HG03139 (cell line): ENCODE data around the gene ATXN1.
"Not testable (repeated sequence)": the region's sequence is repeated elsewhere in the genome, so short reads cannot be mapped to it uniquely, and the experiment has no call there.

Experiments
- ATAC-seq: cut with Tn5 transposase; IDR thresholded peaks from one replicate; pipeline ENCODE4 v1.9.1; 2021; ENCODE audit not compliant: unreplicated experiment

ATXN1 gene

GRCh38 chr6:16378360-16378759 is 382.9 kb downstream of the ATXN1 start:
- not testable (repeated sequence) for ATAC-seq

DNA sequence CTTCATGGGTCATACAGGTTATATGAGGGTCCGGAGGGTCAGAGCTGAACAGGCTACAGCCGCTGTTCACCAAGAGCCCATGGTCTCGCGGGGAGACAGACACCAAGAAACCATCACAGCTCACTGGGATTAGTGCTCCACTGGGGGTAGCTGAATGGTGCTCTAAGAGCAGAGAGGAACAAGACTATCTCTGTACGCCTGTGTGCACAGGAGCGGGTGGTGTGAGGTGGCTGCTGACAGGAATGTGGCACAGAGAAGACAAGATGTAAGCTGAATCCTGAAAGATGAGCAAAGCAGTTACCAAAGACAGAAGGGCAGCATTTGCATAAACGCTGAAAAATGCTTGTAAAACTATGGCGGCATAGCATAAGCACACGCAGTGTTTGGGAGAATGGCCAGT is 383.8 kb downstream of the ATXN1 start:
- no peak for ATAC-seq

- no peak for ATAC-seq
Observed at GRCh38 chr6:16375843-16376242, 385.4 kb downstream of the ATXN1 start.

DNA sequence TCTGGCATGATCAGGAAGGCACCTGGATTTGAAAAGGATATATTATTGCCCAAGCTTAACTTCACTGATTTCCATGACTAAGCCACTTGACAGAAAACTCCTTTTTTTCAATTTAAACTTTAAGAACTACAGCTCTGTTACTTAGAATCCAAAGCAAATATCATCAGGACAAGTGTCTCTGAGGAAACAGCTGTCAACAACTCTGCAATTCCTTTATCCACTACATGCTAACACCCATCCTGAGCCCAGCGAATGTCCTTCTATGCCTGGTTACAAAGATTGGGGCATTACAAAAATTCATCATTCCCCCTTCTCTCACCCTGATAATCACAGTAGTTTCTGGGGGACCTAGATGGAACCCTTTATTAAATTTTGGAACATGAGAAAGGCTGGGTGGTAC is 386.1 kb downstream of the ATXN1 start:
- no peak for ATAC-seq

DNA sequence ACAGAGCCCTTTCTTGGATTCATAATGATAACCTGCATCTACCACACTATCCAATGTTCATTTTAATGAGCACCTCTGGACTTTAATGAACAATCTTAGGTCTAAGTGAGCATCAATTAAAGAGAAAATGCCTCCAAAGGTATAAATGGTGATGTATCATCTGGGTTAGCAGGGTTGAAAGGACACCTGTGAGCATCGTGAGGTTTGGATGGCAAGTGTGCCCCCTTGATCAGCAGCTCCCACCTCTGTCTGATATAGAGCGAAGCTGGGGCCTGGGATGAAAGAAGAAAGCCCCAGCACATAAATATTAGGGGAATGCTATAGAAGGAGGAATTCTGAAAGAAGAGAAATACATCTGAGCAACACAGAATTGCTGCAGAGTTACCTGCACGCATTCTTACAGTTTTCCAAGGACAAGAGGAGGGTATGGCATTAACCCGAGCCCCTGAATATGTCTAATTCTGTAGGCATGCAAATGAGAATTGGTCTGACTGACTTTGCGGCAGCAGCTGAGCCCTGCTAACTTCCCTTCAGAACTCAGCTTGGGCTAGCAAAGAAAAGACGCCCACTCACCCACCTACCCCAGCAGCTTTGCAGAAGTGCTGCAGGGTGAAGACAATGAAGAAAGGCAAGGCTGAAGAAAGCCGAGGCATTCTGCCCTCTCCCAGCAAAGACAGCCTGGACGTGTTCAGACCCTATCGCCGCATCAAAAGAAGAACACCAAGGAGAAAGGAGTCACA is 386.6 kb downstream of the ATXN1 start:
- ATAC-seq = no peak

GRCh38 chr6:16374016-16374415 is 387.2 kb downstream of the ATXN1 start:
- ATAC-seq = no peak

DNA sequence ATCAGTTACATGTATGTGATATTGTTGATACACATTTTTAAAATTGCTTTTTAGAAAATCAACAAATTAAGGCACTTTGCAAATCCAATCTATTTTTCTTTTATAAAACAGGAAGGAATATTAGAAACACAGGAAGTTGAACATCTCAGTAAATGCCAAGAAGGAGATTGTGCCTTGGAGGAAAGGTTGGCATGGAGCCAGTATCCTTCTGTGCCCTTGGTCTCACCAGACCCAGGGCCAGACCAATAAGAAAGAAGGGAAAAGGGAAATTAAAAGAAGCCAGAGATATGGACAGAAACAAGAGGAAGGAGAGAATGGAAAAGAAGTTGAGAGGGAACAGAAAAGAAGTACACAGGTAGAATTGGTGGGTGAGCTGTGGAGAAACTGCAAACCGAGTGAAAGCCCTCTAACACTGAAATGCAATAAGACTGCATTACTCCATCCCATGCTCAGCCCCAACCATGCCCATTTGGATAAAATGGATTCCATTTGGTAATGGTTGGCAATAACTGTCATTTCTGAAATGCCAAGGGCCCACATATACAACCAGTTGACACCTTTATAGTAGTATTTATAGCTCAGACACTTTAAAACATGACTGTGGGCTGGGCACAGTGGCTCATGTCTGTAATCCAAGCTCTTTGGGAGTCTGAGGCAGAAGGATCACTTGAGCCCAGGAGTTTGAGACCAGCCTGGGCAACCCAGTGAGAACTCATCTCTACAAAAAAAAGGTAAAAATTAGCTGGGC is 389.1 kb downstream of the ATXN1 start:
- ATAC-seq = no peak

GRCh38 chr6:16371401-16371800 is 389.9 kb downstream of the ATXN1 start:
- no peak for ATAC-seq

DNA sequence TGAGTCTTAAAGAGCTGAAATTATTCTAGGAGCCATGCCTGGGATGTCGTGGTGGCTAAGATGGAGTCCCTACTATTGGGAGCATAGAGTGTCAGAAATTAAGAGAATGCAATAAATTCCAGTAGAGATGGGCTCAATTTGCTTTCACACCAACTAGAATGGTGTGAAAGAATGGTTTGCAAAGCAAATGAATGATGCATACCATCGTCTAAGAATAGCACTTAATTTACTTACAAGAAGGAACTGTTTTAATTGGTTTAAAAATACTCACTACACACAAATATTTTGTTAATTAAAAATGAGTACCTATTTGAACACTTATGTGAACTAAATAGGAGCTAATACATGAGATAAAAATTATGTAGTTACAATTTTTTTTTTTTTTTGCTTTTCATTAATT is 390.3 kb downstream of the ATXN1 start:
- ATAC-seq = no peak

GRCh38 chr6:16369989-16370388 is 391.3 kb downstream of the ATXN1 start:
- ATAC-seq = no peak

DNA sequence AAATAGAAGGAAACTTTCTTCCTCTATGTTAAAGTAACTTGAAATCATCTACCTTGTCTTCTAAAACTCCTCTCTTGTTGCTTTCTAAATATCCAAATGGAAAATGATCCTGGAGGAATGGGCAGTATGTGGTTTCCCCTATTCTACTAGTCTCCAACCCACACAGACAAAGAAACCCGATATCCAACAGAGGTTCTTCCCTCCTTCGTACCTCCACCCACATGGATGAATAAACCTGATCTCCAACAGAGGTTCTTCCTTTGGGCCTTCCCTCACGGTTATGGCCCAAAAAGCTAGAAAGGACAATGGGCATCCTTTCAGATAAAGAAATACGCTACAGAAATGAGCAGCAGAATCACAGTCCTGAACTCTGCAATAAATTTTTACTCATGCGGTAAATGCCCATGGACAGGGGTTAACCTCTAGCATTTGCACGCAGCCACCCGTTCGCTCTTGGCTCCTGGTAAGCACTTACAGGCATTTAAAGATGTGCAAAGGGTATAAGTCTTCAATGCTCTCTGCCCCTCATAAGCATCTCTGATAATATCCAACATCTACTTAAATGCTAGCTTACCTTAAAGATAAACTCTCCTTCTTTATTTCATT is 392.0 kb downstream of the ATXN1 start:
- ATAC-seq = no peak

GRCh38 chr6:16367571-16367970 is 393.7 kb downstream of the ATXN1 start:
- ATAC-seq = no peak

- no peak for ATAC-seq
Observed at GRCh38 chr6:16363749-16364148, 397.5 kb downstream of the ATXN1 start.

DNA sequence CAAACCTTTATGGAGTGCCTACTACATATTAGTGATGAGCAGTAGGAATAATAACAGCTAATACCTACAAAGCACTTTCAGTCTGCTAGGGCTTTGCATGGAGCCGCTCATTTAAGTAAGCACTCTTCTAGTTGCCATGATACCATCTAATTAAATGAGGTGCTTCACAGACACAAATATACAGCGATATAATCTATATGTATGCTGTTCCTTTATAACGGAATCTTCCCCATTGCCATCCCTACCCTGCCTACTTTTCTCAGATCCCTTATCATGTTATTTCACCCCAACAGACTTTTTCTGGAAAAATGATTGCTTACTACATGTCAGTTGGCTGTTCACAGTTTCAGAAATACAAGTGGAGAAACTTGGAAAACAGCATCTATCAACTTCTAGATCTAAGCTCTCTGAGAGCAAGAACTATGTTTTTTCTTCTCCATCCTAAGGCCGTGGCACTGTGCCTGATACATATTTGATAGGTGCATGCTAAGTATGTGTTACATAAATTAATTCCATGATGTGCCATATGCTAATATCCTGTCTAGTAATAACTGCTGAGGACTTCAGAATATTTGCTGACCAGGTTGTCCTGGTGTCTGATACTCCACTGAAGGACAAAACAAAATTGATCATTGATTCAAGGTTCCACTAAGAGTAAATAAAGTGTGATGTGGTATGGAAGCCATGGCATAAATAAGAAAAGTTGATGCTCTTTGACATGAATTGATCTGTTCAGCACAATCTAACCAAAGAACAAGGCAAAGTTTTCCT is 398.3 kb downstream of the ATXN1 start:
- no peak for ATAC-seq

DNA sequence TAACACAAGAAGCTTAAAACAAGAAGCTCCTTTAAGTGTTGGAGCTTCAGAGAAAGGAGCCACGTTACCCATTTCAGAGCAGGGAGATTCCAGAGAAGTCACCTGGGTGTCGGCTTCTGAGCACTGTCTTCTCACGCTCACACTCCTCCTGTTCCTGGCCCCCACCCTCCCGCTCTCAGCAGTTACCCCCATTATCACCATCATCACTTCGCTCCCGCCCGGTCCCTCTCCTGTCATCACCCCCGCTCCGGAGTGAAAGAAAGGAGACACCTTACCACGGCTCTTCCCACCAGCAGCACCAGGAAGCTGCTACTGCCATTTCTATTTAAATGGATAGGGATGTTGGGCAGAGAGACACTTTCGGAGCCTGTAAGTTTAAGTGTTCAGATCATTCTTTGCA is 399.0 kb downstream of the ATXN1 start:
- ATAC-seq = no peak

DNA sequence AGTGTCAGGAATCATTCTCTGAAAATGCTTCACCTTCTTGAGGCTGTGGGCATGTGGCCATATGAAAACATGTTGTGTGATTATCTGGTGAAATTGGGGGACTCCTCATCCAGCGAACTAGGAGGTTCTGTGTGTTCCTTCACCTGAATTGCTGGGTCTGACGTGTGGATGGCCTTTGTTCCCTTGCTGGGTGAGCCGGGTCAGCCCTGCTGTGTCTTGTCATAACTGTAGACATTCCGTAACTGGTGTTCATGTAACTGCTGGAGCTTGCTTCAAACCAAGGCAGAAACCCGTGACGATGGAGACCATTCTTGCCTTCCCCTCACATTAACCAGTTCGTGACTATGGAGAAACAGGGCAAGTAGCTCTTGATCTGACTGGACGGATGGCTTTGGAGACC is 399.4 kb downstream of the ATXN1 start:
- ATAC-seq = no peak

GRCh38 chr6:16361121-16361520 is 400.1 kb downstream of the ATXN1 start:
- ATAC-seq = no peak

GRCh38 chr6:16360365-16360764 is 400.9 kb downstream of the ATXN1 start:
- ATAC-seq = no peak

GRCh38 chr6:16359563-16359962 is 401.7 kb downstream of the ATXN1 start:
- ATAC-seq = no peak

DNA sequence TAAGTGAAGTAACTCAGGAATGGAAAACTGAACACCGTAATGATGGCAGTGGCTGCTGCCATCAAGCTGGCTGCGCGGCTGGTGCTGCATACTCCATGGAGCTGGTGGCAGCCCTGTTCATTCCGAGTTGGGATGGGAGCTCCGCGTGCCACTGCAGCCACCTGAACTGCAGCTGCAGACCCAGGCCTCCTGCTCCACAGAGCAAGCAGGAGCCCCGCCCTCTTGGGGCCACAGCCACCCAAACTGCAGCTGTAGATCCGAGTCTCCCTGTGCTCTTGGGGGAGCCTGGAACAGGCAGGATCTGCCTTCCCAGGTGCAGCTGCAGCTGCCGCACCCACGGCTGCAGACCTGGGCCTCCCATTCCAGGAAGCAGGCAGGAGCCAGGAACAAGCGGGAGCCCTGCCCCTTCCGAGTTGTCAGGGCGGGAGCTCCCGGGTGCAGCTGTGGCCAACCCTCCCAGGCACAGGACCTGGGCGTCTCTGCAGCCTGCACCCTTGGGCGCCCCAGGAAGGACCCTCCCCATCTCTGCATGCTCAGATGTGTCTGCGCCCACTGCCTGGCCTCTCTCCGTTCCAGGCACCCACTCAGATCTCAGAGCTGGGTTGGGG is 402.6 kb downstream of the ATXN1 start:
- no peak for ATAC-seq
